ENCODE results near the gene WSCD1.

Gene WSCD1

DNA sequence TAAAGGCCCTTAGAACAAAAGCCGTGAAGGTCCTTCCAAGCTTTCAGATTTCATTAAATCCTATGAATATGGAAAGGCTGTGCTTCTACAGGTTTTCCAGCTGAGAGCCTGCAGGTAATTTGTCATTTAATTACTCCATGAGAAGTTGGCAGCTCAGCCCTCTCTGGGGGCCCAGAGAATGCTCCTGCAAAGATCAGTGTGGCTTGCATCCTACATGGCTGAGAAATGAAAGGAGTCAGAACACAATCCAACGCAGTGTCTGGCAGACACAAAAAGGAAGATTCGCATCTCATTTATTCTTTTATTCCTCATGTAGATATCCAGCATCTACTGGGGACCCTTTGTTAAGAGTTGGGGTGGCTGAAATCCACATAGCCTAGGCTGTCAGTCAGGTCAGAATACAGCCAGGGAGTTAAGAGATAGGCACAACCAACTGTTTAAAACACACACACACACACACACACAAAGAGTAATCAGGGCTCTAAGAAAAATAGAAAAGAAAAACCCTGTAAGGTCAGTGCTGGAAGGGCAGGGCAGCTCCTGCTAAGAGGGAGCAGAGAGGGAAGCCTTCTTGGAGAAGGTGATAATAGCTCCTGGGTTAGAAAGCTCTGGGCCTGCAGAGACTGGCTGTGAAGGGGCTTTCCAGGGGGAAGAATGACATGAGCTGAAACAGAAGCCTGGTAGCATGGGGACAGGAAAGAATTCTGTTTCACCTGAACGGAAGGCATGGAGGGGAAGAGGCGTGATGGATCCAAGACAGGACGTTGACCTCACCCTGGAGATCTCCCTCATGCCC is 46.9 kb upstream of the WSCD1 start:
- TF ChIP-seq ZNF565 (CRISPR knock-in tag; conservative IDR thresholded peaks at IDR 0.05; ENCODE audit: low read depth): no peak
- no peak for TF ChIP-seq CSDC2 (CRISPR knock-in tag; IDR thresholded peaks at IDR 0.05)
- TF ChIP-seq ZC3H10 (CRISPR knock-in tag; IDR thresholded peaks at IDR 0.05): no peak
- no peak for TF ChIP-seq ZFP3 (CRISPR knock-in tag; IDR thresholded peaks at IDR 0.05)
- no peak for TF ChIP-seq ZNF8 (CRISPR knock-in tag; IDR thresholded peaks at IDR 0.05)
- TF ChIP-seq, protein P1, sequence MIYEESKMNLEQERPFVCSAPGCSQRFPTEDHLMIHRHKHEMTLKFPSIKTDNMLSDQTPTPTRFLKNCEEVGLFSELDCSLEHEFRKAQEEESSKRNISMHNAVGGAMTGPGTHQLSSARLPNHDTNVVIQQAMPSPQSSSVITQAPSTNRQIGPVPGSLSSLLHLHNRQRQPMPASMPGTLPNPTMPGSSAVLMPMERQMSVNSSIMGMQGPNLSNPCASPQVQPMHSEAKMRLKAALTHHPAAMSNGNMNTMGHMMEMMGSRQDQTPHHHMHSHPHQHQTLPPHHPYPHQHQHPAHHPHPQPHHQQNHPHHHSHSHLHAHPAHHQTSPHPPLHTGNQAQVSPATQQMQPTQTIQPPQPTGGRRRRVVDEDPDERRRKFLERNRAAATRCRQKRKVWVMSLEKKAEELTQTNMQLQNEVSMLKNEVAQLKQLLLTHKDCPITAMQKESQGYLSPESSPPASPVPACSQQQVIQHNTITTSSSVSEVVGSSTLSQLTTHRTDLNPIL (CRISPR knock-in tag; IDR thresholded peaks at IDR 0.05; ENCODE audit: low read depth): no peak
- no peak for TF ChIP-seq ZNF70 (CRISPR knock-in tag; IDR thresholded peaks at IDR 0.05)
- no peak for TF ChIP-seq ISL1 (CRISPR knock-in tag; IDR thresholded peaks at IDR 0.05)
- TF ChIP-seq, protein P2, sequence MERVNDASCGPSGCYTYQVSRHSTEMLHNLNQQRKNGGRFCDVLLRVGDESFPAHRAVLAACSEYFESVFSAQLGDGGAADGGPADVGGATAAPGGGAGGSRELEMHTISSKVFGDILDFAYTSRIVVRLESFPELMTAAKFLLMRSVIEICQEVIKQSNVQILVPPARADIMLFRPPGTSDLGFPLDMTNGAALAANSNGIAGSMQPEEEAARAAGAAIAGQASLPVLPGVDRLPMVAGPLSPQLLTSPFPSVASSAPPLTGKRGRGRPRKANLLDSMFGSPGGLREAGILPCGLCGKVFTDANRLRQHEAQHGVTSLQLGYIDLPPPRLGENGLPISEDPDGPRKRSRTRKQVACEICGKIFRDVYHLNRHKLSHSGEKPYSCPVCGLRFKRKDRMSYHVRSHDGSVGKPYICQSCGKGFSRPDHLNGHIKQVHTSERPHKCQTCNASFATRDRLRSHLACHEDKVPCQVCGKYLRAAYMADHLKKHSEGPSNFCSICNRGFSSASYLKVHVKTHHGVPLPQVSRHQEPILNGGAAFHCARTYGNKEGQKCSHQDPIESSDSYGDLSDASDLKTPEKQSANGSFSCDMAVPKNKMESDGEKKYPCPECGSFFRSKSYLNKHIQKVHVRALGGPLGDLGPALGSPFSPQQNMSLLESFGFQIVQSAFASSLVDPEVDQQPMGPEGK (CRISPR knock-in tag; IDR thresholded peaks at IDR 0.05; ENCODE audit: borderline replicate concordance): no peak
- TF ChIP-seq GLIS3 (CRISPR knock-in tag; IDR thresholded peaks at IDR 0.05): no peak
- TF ChIP-seq RARB (CRISPR knock-in tag; IDR thresholded peaks at IDR 0.05): no peak
- TF ChIP-seq OSR1 (CRISPR knock-in tag; IDR thresholded peaks at IDR 0.05): no peak
- TF ChIP-seq, protein P3, sequence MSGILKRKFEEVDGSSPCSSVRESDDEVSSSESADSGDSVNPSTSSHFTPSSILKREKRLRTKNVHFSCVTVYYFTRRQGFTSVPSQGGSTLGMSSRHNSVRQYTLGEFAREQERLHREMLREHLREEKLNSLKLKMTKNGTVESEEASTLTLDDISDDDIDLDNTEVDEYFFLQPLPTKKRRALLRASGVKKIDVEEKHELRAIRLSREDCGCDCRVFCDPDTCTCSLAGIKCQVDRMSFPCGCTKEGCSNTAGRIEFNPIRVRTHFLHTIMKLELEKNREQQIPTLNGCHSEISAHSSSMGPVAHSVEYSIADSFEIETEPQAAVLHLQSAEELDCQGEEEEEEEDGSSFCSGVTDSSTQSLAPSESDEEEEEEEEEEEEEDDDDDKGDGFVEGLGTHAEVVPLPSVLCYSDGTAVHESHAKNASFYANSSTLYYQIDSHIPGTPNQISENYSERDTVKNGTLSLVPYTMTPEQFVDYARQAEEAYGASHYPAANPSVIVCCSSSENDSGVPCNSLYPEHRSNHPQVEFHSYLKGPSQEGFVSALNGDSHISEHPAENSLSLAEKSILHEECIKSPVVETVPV (CRISPR knock-in tag; IDR thresholded peaks at IDR 0.05): no peak
- no peak for TF ChIP-seq SNAI2 (CRISPR knock-in tag; IDR thresholded peaks at IDR 0.05)
- ATAC-seq: no peak

DNA sequence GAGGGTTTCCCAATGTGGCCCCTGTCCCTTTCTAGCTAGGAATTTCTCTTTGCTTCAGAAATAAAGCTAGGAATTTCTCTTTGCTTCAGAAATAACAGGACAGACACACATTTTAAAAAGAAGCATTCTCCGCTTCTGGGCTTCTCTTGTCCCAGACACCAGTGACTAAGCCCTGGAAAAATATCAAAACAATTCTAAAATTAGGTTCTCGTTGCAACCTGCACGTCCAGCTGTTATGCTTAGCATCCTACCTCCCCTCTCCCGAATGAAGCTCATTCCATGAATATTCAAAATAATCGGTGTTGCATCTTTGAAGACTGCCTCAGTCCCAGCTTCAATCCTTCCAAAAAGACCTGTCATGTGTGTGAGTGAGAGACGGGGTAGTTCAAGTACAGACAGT is 45.6 kb upstream of the WSCD1 start:
- TF ChIP-seq ZNF8 (CRISPR knock-in tag; IDR thresholded peaks at IDR 0.05): no peak
- TF ChIP-seq, protein P4, sequence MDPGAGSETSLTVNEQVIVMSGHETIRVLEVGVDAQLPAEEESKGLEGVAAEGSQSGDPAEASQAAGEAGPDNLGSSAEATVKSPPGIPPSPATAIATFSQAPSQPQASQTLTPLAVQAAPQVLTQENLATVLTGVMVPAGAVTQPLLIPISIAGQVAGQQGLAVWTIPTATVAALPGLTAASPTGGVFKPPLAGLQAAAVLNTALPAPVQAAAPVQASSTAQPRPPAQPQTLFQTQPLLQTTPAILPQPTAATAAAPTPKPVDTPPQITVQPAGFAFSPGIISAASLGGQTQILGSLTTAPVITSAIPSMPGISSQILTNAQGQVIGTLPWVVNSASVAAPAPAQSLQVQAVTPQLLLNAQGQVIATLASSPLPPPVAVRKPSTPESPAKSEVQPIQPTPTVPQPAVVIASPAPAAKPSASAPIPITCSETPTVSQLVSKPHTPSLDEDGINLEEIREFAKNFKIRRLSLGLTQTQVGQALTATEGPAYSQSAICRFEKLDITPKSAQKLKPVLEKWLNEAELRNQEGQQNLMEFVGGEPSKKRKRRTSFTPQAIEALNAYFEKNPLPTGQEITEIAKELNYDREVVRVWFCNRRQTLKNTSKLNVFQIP (CRISPR knock-in tag; IDR thresholded peaks at IDR 0.05; ENCODE audit: borderline replicate concordance, low read depth): no peak
- no peak for TF ChIP-seq ZNF565 (CRISPR knock-in tag; conservative IDR thresholded peaks at IDR 0.05; ENCODE audit: low read depth)
- no peak for TF ChIP-seq ZC3H10 (CRISPR knock-in tag; IDR thresholded peaks at IDR 0.05)
- TF ChIP-seq SNAI2 (CRISPR knock-in tag; IDR thresholded peaks at IDR 0.05): no peak
- TF ChIP-seq ISL1 (CRISPR knock-in tag; IDR thresholded peaks at IDR 0.05): no peak
- no peak for TF ChIP-seq OSR1 (CRISPR knock-in tag; IDR thresholded peaks at IDR 0.05)
- TF ChIP-seq ZFP3 (CRISPR knock-in tag; IDR thresholded peaks at IDR 0.05): no peak
- TF ChIP-seq ARNTL (CRISPR knock-in tag; IDR thresholded peaks at IDR 0.05; ENCODE audit: borderline replicate concordance, low read depth): no peak
- TF ChIP-seq, protein P2 (CRISPR knock-in tag; IDR thresholded peaks at IDR 0.05; ENCODE audit: borderline replicate concordance): no peak
- no peak for TF ChIP-seq RARB (CRISPR knock-in tag; IDR thresholded peaks at IDR 0.05)
- no peak for TF ChIP-seq ZFP30 (CRISPR knock-in tag; IDR thresholded peaks at IDR 0.05)
- TF ChIP-seq, protein P1 (CRISPR knock-in tag; IDR thresholded peaks at IDR 0.05; ENCODE audit: low read depth): no peak
- no peak for TF ChIP-seq TOX (CRISPR knock-in tag; IDR thresholded peaks at IDR 0.05; ENCODE audit: borderline replicate concordance)
- TF ChIP-seq PPARA (CRISPR knock-in tag; IDR thresholded peaks at IDR 0.05; ENCODE audit: borderline replicate concordance): no peak
- TF ChIP-seq, protein P5, sequence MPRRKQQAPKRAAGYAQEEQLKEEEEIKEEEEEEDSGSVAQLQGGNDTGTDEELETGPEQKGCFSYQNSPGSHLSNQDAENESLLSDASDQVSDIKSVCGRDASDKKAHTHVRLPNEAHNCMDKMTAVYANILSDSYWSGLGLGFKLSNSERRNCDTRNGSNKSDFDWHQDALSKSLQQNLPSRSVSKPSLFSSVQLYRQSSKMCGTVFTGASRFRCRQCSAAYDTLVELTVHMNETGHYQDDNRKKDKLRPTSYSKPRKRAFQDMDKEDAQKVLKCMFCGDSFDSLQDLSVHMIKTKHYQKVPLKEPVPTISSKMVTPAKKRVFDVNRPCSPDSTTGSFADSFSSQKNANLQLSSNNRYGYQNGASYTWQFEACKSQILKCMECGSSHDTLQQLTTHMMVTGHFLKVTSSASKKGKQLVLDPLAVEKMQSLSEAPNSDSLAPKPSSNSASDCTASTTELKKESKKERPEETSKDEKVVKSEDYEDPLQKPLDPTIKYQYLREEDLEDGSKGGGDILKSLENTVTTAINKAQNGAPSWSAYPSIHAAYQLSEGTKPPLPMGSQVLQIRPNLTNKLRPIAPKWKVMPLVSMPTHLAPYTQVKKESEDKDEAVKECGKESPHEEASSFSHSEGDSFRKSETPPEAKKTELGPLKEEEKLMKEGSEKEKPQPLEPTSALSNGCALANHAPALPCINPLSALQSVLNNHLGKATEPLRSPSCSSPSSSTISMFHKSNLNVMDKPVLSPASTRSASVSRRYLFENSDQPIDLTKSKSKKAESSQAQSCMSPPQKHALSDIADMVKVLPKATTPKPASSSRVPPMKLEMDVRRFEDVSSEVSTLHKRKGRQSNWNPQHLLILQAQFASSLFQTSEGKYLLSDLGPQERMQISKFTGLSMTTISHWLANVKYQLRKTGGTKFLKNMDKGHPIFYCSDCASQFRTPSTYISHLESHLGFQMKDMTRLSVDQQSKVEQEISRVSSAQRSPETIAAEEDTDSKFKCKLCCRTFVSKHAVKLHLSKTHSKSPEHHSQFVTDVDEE (CRISPR knock-in tag; IDR thresholded peaks at IDR 0.05): no peak
- TF ChIP-seq TCF4 (CRISPR knock-in tag; IDR thresholded peaks at IDR 0.05; ENCODE audit: borderline replicate concordance): no peak
- TF ChIP-seq, protein P3 (CRISPR knock-in tag; IDR thresholded peaks at IDR 0.05): no peak
- no peak for TF ChIP-seq ZNF70 (CRISPR knock-in tag; IDR thresholded peaks at IDR 0.05)
- no peak for ATAC-seq
